ENCODE measurements around the gene ACOD1.

- TF ChIP-seq CTCF (IDR thresholded peaks at IDR 0.05) (no peak), POLR2A (IDR thresholded peaks at IDR 0.05) (no peak), EP300 (IDR thresholded peaks at IDR 0.05) (no peak), POLR2AphosphoS5 (IDR thresholded peaks at IDR 0.05) (no peak)
Measured at GRCh38 chr13:76967031-76967430, 18.7 kb downstream of the ACOD1 start.
